ENCODE results near the gene MINDY4. TPM values are rescaled to one million over a fixed set of nuclear protein-coding genes. Genes with fewer than 3 reads are reported as not detected.

The MINDY4 gene
- total RNA-seq, 1 experiment from 2014 or later: 1.8 TPM

DNA sequence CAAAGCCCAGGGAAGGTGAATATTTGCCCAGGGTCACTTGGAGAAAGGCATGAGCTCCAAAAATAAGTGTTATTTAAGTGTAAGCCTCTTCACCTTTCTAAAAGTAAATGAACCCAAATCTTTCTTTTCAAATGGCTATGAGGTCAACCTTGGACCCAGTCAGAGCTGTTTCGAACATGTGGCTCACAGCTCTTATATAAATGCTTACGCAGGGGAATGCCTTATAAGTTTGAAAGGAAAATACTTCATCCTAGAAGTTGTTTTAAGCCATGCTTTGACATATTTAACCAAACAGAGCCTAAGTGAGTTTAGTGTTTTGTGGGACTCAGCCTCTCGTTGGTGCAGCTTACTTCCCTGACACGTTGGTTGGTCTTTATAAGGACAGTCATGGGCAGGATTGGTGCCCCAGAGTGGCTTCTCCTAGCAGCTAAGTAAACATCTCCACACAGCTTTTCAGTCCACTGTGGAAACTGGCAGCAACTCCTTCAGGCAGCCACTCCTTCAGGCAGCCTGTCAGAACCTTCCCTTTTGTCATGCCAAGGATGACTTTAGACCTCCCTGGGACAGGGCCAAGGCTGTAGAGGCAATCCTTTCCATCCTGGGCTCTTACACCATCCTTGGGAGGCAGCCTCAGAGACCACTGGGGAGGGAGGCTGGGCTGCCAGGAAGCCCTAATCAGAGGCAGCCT lies 43.6 kb downstream of the MINDY4 start:
- H3K4me1 Mint-ChIP-seq: peaks cover 9% of the 10 kb centered on the region
- no peak for TF ChIP-seq ZNF416 (CRISPR knock-in tag; IDR thresholded peaks at IDR 0.05)
- ATAC-seq (no peak), DNase-seq (ENCODE audit: low spot score) (no peak)
- no peak overlapping the region for H3K27ac Mint-ChIP-seq
- POLR2A ChIA-PET: no interaction called here
- H3K27me3 Mint-ChIP-seq (ENCODE audit: low read depth): no peaks in the 10 kb centered on the region
- H3K9me3 Mint-ChIP-seq: no peaks in the 10 kb centered on the region
- CTCF ChIA-PET: interaction anchor here (1.1 to 5.6 kb wide), 2 partner anchors 93 to 124 kb away, joined by 3 to 26 read pairs; no protein-coding TSS in a partner anchor
- H3K4me3 Mint-ChIP-seq: no peak overlapping the region
- H3K36me3 Mint-ChIP-seq: no peaks in the 10 kb centered on the region

GRCh38 chr7:30815388-30815854 lies 44.2 kb downstream of the MINDY4 start:
- no peak overlapping the region for H3K4me3 Mint-ChIP-seq
- peaks cover 3% of the 10 kb centered on the region; the same call in 1 of the 2 replicates for H3K9me3 Mint-ChIP-seq
- POLR2A ChIA-PET: no interaction called here

More at GRCh38 chr7:30815388-30815854, 44.2 kb downstream of the MINDY4 start:
- TF ChIP-seq NR2C2 (CRISPR knock-in tag; IDR thresholded peaks at IDR 0.05): no peak
- no peak for TF ChIP-seq OVOL2 (CRISPR knock-in tag; IDR thresholded peaks at IDR 0.05; ENCODE audit: borderline replicate concordance)
- no peak for TF ChIP-seq FOXP4 (CRISPR knock-in tag; IDR thresholded peaks at IDR 0.05)
- no peak for TF ChIP-seq NR3C1 (CRISPR knock-in tag; conservative IDR thresholded peaks at IDR 0.05; ENCODE audit: low read depth)
- TF ChIP-seq ZNF396 (CRISPR knock-in tag; IDR thresholded peaks at IDR 0.05; ENCODE audit: borderline replicate concordance): no peak
- no peak for TF ChIP-seq AFF4 (CRISPR knock-in tag; IDR thresholded peaks at IDR 0.05; ENCODE audit: borderline replicate concordance)
- TF ChIP-seq ATF6 (CRISPR knock-in tag; IDR thresholded peaks at IDR 0.05): no peak
- TF ChIP-seq SMAD4 (CRISPR knock-in tag; IDR thresholded peaks at IDR 0.05): no peak
- H3K27ac Mint-ChIP-seq: no peak overlapping the region
- ATAC-seq (no peak), DNase-seq (ENCODE audit: low spot score) (no peak)
- H3K27me3 Mint-ChIP-seq (ENCODE audit: low read depth): no peaks in the 10 kb centered on the region
- H3K4me1 Mint-ChIP-seq: peaks cover 9% of the 10 kb centered on the region
- CTCF ChIA-PET: interaction anchor here (2.0 to 5.6 kb wide), 3 partner anchors 123 to 307 kb away, joined by 6 to 26 read pairs (median 9); no protein-coding TSS in a partner anchor
- H3K36me3 Mint-ChIP-seq: no peaks in the 10 kb centered on the region

Data from WTC11 (cell line).